Medulla oblongata (tissue), 1 donor: ENCODE data around the gene EGR4.
"Not testable (repeated sequence)": the region's sequence is repeated elsewhere in the genome, so short reads cannot be mapped to it uniquely, and the experiment has no call there.

Experiments used
- DNase-seq: peaks from one replicate; pipeline ENCODE4 v3.0.0-alpha.2; 2015; ENCODE audit errors: extremely low spot score

Gene EGR4

DNA sequence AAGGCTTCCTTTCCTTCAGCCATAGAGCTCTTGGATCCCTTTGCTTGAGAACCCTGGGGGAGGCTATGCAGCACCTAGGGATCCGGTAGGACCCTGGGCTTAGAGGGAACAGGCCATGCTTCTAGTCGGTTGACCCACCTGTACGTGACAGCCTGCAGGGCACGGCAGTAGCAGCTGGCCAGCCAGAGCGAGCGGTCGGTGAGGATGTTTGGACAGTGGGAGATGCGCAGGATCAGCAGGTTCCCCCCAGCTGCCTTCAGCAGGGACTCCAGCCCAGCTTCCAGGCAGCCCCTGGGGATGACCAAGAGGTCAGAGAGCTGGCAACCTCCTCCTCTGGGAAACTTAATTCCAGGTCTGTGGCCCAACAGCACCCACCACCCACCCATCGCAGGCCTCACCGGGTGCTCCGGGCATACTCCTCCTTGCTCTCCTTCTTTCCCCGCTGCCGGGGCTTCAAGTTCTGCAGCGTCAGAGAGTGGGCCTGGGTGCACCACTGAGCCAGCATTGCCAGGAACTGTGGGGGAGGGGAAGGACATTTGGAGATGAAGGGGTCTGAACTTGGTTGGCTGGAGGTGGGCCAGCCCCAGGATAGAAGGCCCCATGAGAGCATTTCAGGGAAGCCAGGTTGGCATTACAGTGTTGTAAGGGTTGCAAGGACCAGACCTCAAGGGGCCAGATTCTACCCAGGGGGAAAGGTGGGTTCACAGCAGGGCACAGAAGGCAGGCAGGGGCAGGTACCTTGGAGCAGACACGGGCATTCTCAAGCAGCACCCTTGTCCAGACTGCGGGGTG, 29.6 kb downstream of the EGR4 start:
- DNase-seq = no peak

- not testable (repeated sequence) for DNase-seq
Observed at GRCh38 chr2:73262691-73263429, 30.5 kb downstream of the EGR4 start.

DNA sequence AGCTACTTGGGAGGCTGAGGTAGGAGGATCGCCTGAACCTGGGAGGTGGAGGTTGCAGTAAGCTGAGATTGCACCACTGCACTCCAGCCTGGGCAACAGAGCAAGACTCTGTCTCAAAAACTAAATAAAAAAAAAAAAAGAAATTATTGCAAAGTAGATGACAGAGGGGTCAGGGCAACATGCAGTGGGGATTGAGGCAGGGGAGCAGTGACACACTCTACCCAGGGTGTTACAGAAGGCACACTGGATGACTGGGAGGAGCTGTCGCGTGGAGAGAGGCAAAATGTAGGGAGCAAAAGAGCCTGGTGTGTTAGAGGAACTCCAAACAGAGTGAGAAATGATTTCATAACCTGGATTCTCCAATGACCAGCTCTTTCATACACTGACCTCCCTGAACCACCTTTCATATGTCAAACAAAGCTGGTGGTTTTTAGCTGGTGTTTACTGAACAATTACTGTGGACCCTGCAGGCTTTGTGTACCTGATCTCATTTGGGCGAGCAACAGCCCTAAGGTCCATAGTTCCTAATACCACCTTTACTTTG, 31.2 kb downstream of the EGR4 start:
- no peak for DNase-seq

GRCh38 chr2:73260338-73260984, 32.9 kb downstream of the EGR4 start:
- DNase-seq = peak; percentile 21

- DNase-seq = no peak
Observed at GRCh38 chr2:73259704-73260337, 33.5 kb downstream of the EGR4 start.

- DNase-seq = no peak
Observed at GRCh38 chr2:73259276-73259675, 34.1 kb downstream of the EGR4 start.

GRCh38 chr2:73258913-73259215, 34.5 kb downstream of the EGR4 start:
- DNase-seq = no peak

- DNase-seq = no peak
Observed at GRCh38 chr2:73258186-73258912, 35.0 kb downstream of the EGR4 start.

- DNase-seq = no peak
Observed at GRCh38 chr2:73257425-73258125, 35.8 kb downstream of the EGR4 start.

GRCh38 chr2:73257021-73257420, 36.3 kb downstream of the EGR4 start:
- no peak for DNase-seq

- DNase-seq = no peak
Observed at GRCh38 chr2:73256618-73256922, 36.8 kb downstream of the EGR4 start.

DNA sequence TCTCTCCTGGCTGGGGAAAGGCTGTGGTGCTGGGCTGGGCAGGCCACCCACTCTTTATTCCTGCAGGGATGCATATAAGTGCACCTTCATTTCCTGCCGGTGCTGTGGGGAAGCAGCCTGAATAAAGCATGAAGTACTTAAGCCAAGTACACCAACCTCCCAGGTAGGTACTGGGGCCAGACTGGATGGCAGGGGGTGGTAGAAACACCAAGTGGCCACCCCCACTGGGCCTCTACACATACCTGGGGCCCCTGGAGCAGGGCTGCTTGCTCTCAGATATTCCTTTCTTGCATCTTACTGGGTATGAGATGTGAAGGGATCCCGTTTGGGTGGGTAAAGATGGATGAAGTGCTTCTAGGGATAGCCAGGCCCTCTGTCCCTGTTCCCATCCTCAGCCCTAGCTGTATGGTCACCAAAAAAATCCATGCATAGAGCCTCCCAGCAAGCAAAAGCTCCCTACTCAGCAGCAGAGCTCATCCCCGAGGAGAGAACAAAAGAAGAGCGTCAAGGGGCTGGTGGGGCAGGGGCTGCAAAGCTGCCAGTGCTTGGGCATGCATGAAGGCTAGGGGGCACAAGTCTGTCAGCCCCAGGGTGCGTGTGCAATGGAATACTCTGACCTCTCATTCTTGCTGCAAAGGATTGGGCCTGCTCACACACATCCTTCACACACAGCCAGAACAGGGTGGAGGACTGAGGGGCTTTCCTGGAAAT, 37.3 kb downstream of the EGR4 start:
- no peak for DNase-seq

DNA sequence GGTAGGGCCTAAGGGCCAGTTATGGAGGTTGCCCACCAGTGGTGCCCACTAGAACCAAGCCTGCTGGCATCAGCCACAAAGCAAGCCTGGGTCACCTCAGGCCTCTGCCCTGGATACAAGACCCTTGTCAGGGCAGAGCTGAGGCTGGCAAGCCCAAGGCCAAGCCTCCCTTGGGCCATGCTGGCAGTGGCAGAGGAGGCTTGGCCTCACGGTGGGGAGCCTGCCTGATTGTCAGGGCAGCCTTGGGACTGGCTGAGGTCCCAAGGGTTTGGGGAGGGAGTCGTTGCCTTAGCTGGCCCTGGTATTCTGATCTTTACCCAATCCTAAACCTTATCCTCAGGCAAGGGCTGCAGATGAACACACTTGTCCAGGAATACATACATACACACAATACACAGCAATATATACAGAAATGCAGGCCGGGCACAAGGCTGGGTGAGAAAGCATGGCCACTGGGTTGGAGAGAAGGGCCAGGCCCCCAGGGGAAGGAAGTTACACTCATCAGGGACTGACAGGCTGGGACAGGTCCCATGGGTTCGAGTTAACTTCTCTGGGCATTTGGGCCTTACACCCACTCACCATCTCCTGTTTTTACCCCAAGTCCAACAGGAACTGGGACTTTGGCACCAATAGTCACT, 38.2 kb downstream of the EGR4 start:
- DNase-seq = no peak

- DNase-seq = no peak
Observed at GRCh38 chr2:73254343-73255006, 38.9 kb downstream of the EGR4 start.

- DNase-seq = no peak
Observed at GRCh38 chr2:73253901-73254300, 39.4 kb downstream of the EGR4 start.

DNA sequence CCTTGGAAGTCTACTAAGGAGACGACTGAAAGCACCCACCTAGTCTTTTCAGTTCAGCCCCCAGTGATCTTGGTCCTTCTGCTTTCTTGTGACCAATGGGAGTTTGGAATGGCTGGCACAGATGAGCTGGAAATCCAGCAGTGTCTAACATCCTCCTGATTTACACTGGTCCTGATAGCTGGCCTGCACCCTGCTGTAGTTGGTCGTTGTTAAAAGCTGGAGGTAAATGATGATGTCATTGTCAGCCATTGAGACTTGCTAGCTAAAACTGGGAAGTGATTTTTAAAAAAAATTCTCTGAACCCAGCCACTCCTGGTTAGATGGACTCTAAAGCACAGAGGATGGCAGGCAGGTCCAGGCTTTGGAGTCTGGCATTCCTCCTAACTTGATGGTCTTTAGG, 39.9 kb downstream of the EGR4 start:
- DNase-seq = no peak

DNA sequence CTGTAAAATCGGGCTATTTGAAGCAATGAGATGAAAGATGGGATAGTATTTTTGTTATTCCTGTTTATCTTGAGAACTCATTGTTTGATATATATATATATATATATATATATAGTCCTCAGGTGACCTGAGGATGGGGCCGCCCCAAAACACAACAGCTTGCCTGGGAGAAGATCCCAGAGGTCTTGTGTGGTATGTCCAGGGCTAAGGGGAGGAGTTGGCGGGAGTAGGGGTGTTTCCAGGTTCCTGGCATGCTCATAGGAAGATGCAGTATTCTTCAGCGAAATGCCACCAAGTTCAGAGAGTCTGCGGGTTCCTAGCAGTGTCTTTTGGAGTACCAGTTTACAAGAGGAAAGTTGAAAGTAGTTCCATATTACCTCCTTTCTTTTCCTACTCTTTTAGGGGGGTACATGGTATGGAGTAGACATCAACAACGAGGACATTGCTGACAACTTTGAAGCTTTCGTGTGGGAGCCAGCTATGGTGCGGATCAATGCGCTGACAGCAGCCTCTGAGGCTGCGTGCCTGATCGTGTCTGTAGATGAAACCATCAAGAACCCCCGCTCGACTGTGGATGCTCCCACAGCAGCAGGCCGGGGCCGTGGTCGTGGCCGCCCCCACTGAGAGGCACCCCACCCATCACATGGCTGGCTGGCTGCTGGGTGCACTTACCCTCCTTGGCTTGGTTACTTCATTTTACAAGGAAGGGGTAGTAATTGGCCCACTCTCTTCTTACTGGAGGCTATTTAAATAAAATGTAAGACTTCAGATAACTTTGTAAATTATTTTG, 40.9 kb downstream of the EGR4 start:
- no peak for DNase-seq
